Measurements from ENCODE around the gene VPS52. TPM values are rescaled to one million over a fixed set of nuclear protein-coding genes. Genes with fewer than 3 reads are reported as not detected.

Gene VPS52
- total RNA-seq, 4 donors from 2014 or later, result 34.1 to 45.5 (median 39.8) TPM

DNA sequence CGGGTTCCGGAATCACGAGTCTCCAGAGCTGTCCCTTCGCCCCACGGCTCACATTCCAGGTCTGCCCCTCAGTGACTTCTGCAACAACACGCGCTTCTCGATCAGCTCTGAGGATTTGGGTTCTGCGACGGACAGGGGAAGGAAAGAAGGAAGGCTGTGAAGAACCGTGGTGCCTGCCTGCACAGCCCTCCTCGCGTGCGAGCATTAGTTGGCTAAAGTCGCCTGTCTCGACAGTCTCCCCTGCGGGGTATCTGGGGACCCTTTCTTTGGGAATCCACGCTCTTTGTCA is 23.1 kb downstream of the VPS52 start:
- H3K4me1 ChIP-seq, result peaks cover 13 to 32% (median 23%) of the 10 kb centered on the region in 3 donors
- peak overlapping the region; percentile 92 to 99 (median 98) for H3K27ac ChIP-seq
- no peaks in the 10 kb centered on the region for H3K9me3 ChIP-seq
- H3K36me3 ChIP-seq, result peaks cover 0 to 19% (median 0%) of the 10 kb centered on the region in 3 donors
- H3K27me3 ChIP-seq, result peaks cover 0 to 3% (median 0%) of the 10 kb centered on the region in 4 donors
- 0% methylated on average over 10 to 18 of the region's 18 CpGs for WGBS, 2 donors
- DNase-seq, result peak; percentile 60
- peak overlapping the region; percentile 38 to 74 (median 64) for H3K4me3 ChIP-seq
- intact Hi-C loops (cut with DNase I), result loop anchor here (5.0 kb wide), 2 partner anchors 86 to 126 kb away; no protein-coding TSS in a partner anchor
- TF ChIP-seq POLR2A (IDR thresholded peaks at IDR 0.05), result no peak
- TF ChIP-seq, protein P1, sequence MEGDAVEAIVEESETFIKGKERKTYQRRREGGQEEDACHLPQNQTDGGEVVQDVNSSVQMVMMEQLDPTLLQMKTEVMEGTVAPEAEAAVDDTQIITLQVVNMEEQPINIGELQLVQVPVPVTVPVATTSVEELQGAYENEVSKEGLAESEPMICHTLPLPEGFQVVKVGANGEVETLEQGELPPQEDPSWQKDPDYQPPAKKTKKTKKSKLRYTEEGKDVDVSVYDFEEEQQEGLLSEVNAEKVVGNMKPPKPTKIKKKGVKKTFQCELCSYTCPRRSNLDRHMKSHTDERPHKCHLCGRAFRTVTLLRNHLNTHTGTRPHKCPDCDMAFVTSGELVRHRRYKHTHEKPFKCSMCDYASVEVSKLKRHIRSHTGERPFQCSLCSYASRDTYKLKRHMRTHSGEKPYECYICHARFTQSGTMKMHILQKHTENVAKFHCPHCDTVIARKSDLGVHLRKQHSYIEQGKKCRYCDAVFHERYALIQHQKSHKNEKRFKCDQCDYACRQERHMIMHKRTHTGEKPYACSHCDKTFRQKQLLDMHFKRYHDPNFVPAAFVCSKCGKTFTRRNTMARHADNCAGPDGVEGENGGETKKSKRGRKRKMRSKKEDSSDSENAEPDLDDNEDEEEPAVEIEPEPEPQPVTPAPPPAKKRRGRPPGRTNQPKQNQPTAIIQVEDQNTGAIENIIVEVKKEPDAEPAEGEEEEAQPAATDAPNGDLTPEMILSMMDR (IDR thresholded peaks at IDR 0.05), result peak in 1 of 6 experiments; percentile 7

GRCh38 chr6:33247977-33248642 is 23.6 kb downstream of the VPS52 start:
- 3 to 4% methylated on average over 22 to 26 of the region's 28 CpGs for WGBS, 2 donors
- intact Hi-C loops (cut with DNase I), result loop anchor here (5.0 kb wide), 2 partner anchors 86 to 126 kb away; no protein-coding TSS in a partner anchor
- DNase-seq, result peak; percentile 60
- Histone ChIP-seq H3K27me3 (peaks cover 0 to 3% (median 0%) of the 10 kb centered on the region in 4 donors), H3K27ac (peak overlapping the region; percentile 92 to 99 (median 98)), H3K4me1 (peaks cover 13 to 32% (median 23%) of the 10 kb centered on the region in 3 donors), H3K9me3 (no peaks in the 10 kb centered on the region), H3K36me3 (peaks cover 0 to 19% (median 0%) of the 10 kb centered on the region in 3 donors), H3K4me3 (peak overlapping the region; percentile 38 to 74 (median 64))
- TF ChIP-seq, protein P1 (IDR thresholded peaks at IDR 0.05), result peak; percentile 81 to 98 (median 94)
- no peak for TF ChIP-seq POLR2A (IDR thresholded peaks at IDR 0.05)

DNA sequence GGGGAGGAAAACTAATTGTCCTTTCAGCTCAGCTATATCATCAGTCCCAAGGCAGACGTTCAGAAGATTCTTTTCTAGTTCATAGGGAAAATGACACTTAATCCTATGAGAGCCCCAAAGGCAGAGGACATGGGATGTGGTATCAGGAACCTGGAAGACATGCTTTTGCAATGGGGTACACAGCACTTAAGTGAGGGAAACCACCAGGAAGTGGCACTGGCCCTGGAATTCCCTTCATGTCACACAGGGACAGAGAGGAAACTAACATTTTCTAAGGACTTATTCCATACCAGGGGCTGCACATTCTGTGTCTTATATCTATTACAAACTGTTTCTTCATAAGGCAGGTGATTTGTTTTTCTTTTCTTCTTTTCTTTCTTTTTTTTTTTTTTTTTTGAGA is 28.2 kb downstream of the VPS52 start:
- H3K27ac ChIP-seq, result no peak overlapping the region
- peaks cover 0 to 10% (median 6%) of the 10 kb centered on the region in 3 donors for H3K4me1 ChIP-seq
- no peak overlapping the region for H3K4me3 ChIP-seq
- no peak for DNase-seq
- peaks cover 0 to 34% (median 0%) of the 10 kb centered on the region in 4 donors for H3K27me3 ChIP-seq
- H3K36me3 ChIP-seq, result no peaks in the 10 kb centered on the region
- H3K9me3 ChIP-seq, result no peaks in the 10 kb centered on the region
- intact Hi-C loops (cut with DNase I), result no loop called here
- TF ChIP-seq, protein P1 (IDR thresholded peaks at IDR 0.05), result no peak
- no peak for TF ChIP-seq POLR2A (IDR thresholded peaks at IDR 0.05)
- WGBS, 2 donors, result 28 to 46% methylated on average over 1 of the region's 1 CpG

DNA sequence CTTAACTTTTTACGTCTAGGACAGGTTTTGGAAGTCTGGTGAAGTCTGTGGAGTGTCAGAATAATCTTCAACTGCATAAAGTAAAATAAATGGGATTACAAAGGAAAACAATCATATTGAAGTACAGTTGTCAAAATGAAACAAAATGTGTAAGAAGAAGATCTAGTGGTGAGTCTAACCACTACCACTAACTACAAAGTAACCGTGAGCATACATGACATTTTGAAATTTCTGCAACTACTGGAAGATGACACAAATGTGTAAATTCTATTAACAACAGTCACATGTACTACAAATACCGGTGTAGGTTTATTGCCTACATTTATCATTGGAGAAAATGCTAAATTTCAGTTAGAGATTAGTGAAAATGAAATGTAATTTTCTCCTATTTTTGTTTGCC is 29.7 kb downstream of the VPS52 start:
- DNase-seq, result no peak
- no peak overlapping the region for H3K4me3 ChIP-seq
- no peaks in the 10 kb centered on the region for H3K36me3 ChIP-seq
- intact Hi-C loops (cut with DNase I), result no loop called here
- peaks cover 0 to 47% (median 0%) of the 10 kb centered on the region in 4 donors for H3K27me3 ChIP-seq
- TF ChIP-seq POLR2A (IDR thresholded peaks at IDR 0.05), result no peak
- no peaks in the 10 kb centered on the region for H3K9me3 ChIP-seq
- H3K27ac ChIP-seq, result no peak overlapping the region
- 43 to 49% methylated on average over 3 of the region's 3 CpGs for whole genome bisulfite sequencing, 2 donors
- no peaks in the 10 kb centered on the region for H3K4me1 ChIP-seq

- H3K27me3 ChIP-seq, result peaks cover 0 to 75% (median 3%) of the 10 kb centered on the region in 4 donors
- no peaks in the 10 kb centered on the region for H3K4me1 ChIP-seq
- 53 to 58% methylated on average over 2 of the region's 2 CpGs for WGBS, 2 donors
- intact Hi-C loops (cut with DNase I), result loop anchor here (10.0 kb wide), 1 partner anchor 233 kb away; the partner anchor contains the start of gene HLA-DOA
- H3K4me3 ChIP-seq, result no peak overlapping the region
- TF ChIP-seq, protein P1 (IDR thresholded peaks at IDR 0.05), result no peak
- no peak for TF ChIP-seq POLR2A (IDR thresholded peaks at IDR 0.05)
- H3K9me3 ChIP-seq, result no peaks in the 10 kb centered on the region
- H3K36me3 ChIP-seq, result no peaks in the 10 kb centered on the region
- H3K27ac ChIP-seq, result no peak overlapping the region
- no peak for DNase-seq
Measured at GRCh38 chr6:33237741-33238140, 33.9 kb downstream of the VPS52 start.
